ENCODE data around the gene ZNF565.

- TF ChIP-seq POLR2A (IDR thresholded peaks at IDR 0.05) (no peak), CTCF (IDR thresholded peaks at IDR 0.05) (no peak)
Measured at GRCh38 chr19:36201684-36202083, 12.8 kb downstream of the ZNF565 start.

Measured in thyroid gland (tissue), 4 donors.